Measurements from ENCODE around the gene MYO16. TPM values are rescaled to one million over a fixed set of nuclear protein-coding genes. Genes with fewer than 3 reads are reported as not detected.
"Not testable (repeated sequence)": the region's sequence is repeated elsewhere in the genome, so short reads cannot be mapped to it uniquely, and the experiment has no call there.

Gene MYO16
- total RNA-seq, 1 experiment from 2014 or later = 0.10 TPM

DNA sequence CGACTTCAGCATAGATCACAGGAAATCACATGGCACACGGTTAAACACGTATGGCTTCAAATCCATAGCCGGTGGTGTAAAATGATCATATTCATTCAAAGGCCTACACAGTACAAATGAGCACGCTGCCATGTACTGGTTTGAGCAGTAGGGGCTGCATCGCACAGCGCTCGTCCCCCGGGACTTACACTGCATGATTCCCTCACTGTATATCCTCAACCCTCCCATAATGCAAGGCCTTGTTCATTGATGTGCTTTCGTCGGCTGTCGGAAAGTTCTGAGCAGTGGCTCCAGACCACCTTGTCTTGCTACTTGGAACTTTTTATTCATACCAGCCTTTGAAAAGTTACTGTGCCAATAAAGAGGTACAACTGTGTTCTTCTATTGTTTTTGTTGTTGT, 578.2 kb downstream of the MYO16 start:
- no peak for DNase-seq (ENCODE audit: extremely low read depth, low read depth)

GRCh38 chr13:109208522-109208921, 579.1 kb downstream of the MYO16 start:
- no peak for DNase-seq (ENCODE audit: extremely low read depth, low read depth)

DNA sequence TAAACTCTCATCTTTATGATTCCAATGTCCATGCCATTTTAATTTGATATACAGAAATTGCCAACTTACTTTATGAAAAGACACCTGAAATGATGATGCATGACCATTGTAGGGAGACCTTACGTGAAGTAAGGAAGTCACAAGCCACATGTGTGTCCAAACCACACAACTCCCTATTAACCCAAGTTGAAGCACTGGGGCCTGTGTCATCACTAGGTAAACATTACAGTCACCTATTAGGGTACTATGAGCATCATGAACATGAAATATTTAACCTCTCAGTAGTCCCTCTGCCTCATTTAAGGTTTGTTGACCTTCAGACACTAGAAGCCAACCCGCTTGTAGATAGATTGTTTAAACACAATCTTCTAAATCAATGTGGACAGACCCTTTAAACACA, 580.1 kb downstream of the MYO16 start:
- no peak for DNase-seq (ENCODE audit: extremely low read depth, low read depth)

GRCh38 chr13:109211616-109212015, 582.2 kb downstream of the MYO16 start:
- no peak for DNase-seq (ENCODE audit: extremely low read depth, low read depth)

DNA sequence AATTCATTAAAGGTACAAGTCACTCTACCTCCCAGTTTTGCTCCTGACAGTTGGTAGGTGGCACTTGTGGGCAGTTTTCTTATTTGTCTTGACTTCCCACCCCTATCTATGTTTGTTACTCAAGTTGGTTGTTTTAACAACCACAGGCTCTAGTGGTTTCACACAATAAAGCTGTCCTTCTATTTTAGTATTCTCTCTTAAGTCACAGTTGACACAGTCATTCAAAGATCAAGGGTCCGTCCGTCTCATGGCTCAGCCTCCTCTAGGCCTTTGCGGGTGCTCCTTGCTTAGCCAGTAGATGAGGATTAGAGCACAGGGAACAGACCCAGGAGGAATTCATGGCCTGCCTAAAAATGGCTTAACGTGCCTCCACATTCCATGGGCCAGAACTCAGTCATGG, 583.2 kb downstream of the MYO16 start:
- DNase-seq (ENCODE audit: extremely low read depth, low read depth) = no peak

DNA sequence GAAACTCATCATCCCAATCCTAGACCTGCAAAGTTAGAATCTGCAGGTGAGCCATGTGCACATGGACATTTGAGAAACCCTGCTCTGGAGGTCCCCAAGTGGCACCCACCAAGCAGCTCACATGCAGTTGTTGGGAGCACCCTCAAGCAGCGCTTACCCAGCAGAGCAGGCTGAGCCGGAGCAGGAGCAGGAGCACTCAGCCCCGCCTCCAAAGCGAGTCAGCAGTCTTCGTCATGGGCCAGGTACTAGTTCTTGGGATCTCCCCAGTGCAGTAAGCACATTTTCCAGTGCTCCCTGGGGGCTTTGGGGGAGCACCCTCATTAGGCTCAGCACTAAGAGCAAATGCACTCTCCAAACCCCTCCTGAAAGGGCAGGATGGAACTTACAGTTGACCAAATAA, 584.3 kb downstream of the MYO16 start:
- DNase-seq (ENCODE audit: extremely low read depth, low read depth) = no peak

- DNase-seq (ENCODE audit: extremely low read depth, low read depth) = no peak
These were observed 585.0 kb downstream of the MYO16 start for GRCh38 chr13:109214393-109214792.

- DNase-seq (ENCODE audit: extremely low read depth, low read depth) = no peak
These were observed 586.0 kb downstream of the MYO16 start for GRCh38 chr13:109215377-109215776.

DNA sequence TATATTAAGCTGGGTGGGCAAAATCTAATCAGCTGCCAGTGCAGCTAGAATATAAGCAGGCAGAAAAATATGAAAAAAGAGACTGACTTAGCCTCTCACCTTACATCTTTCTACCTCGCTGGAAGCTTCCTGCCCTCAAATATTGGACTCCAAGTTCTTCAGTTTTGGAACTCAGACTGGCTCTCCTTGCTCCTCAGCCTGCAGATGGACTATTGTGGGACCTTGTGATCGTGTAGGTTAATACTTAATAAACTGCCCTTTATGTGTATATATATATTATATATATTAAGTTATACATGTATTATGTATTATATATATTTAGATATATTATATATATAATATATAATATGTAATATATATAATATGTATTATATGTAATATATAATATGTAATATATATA, 588.1 kb downstream of the MYO16 start:
- not testable (repeated sequence) for DNase-seq (ENCODE audit: extremely low read depth, low read depth)

DNA sequence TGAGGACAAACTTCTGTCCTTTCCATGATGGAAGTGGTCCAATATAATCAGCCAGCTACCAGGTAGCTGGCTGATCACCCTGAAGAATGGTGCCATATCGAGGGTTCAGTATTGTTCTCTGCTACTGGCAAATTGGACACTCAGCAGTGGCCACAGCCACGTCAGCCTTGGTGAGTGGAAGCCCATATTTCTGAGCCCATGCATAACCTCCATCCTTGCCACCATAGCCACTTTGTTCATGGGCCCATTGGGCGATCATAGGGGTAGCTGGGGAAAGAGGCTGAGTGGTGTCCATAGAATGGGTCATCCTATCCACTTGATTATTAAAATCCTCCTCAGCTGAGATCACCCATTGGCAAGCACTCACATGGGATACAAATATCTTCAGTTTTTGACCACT, 591.2 kb downstream of the MYO16 start:
- no peak for DNase-seq (ENCODE audit: extremely low read depth, low read depth)

DNA sequence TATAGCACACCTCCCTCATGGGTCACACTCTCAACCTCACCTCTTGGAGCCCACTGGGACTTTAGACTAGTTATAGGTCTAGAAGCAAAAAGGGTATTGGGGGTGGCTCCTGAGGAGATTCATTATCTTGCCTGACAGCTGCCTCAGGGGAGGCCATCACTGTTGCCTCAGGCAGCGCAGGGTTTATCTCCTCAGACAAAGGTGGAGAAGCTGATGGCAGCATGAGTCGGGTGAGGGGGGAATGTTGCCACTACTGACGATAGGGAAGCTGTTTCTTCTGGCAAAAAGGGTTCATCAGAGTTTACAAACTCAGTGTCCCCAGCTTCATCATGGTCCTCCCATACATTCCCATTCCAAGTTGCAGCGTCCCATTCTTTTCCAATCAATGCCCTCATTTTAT, 594.6 kb downstream of the MYO16 start:
- DNase-seq (ENCODE audit: extremely low read depth, low read depth) = no peak

- no peak for DNase-seq (ENCODE audit: extremely low read depth, low read depth)
These were observed 597.2 kb downstream of the MYO16 start for GRCh38 chr13:109226631-109227030.

DNA sequence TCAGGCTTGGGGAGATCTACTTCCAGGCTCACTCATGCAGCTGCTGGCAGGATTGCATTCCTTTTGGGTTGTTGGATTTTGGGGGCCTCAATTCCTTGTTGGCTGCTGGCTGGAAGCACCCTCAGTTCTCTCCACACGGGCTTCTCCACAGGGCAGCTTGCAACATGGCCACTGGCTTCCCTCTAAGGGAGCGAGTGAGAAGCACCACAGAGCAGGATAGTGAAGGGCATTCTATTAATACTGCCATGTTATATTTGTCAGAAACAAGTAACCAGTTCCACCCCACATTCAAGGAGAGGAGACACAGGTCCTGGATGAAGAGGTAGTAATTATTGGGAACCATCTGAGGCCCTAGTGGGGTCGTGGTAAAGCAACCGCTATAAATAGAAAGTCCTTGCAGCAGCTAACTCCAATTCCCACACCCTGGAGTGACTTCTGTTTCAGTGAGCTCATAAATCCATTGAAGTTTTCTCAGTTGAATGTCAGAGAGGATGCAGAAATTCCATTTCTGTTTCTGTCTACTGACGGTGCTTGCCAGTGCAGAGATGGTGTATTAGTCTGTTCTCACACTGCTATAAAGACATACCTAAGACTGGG, 598.0 kb downstream of the MYO16 start:
- no peak for DNase-seq (ENCODE audit: extremely low read depth, low read depth)

GRCh38 chr13:109228211-109228610, 598.8 kb downstream of the MYO16 start:
- DNase-seq (ENCODE audit: extremely low read depth, low read depth) = no peak

- DNase-seq (ENCODE audit: extremely low read depth, low read depth) = no peak
These were observed 602.5 kb downstream of the MYO16 start for GRCh38 chr13:109231888-109232287.

DNA sequence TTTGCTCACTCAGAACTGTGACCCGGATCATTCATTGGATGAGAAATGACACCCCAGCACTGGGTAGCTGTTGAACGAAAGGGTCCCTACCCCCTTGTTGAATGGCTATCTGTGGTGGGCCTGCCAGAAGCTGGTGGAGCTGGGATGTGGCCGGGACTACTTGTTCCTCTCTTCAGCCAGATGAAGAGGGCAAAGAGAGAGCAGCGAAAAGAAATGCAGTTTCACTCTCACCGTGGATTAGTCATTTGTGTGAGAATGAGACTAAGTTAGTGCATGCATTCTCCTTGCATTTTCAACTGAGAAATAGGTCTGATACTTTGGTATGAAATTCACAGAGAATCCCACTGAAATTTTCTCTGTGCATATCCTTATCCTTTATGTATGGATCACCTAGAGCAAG, 603.9 kb downstream of the MYO16 start:
- DNase-seq (ENCODE audit: extremely low read depth, low read depth) = no peak

DNA sequence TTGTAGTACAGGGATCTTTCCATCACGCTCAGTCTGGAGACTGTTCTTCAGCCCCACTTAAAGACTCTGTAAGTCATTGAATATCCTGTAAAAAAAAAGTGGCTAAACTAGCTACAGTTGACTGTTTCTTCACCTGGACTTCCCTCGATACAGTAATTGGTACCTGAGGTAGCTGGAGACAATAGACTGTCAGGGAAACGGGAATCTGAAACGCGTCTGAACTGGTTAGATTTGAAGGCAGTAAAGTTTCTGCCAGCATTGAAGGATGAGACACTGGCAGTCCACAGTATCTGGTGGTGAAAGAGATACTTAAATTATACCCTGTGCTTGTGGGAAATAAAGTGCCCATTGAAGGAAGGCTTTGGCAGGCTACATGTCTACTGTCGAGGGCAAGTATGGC, 606.5 kb downstream of the MYO16 start:
- DNase-seq (ENCODE audit: extremely low read depth, low read depth) = no peak

DNA sequence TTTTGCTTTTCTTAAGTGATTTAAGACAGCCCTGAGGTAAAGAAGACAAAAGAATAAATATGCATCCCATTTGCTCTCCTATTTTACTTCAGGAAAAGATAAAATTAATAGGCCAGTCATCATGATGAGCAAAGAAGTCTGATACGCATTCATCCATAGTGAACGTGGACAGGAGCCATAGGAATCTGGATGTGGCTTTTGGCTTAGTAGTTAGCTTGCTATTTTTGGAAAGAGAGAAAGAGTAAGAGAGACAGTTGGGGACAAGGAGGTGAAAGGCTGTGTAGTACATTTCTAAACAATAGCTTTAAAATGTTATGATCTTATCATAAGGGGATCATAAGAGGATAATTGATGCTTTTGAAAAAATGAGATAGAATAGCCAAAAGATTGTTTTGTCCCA, 611.7 kb downstream of the MYO16 start:
- DNase-seq (ENCODE audit: extremely low read depth, low read depth) = no peak

GRCh38 chr13:109243311-109243951, 614.0 kb downstream of the MYO16 start:
- DNase-seq (ENCODE audit: extremely low read depth, low read depth) = peak; percentile 21

DNA sequence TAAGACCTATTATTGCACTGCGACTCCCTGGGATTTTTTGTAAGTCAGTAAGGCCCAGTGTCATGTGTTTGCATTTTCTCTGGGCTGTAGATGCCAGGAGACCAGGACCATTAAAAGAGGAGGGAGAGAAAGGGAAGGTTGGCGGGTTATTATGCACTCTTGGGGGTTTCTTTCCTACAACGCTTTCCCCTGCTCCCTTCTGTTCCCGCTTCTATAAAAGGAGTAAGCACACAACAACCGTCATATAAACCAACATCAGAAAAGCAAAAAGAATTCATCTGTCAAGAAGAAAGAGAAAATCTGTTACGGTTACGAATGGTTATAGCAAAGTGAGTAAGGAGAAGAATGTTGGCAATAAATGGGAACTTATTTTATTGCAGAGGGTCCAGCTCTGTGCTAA, 615.2 kb downstream of the MYO16 start:
- DNase-seq (ENCODE audit: extremely low read depth, low read depth) = no peak

DNA sequence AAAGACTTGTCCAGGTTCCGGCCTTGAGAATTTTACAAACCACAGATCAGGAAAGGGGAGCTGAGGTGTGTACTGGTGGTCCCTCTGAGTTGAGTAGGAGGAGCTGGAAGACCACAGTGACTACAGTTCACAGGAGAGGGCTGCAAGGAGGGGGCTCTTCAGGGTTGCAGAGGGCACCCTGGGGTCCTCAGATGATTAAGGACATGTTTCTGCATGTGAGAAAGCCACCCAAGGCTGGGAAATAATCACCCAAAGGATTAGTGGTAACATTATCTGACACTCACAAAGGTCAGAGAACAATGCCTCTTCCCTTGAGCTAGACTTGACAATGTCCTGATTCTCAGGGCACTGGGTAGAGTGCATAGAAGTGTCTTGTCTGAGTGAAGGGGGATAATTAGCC, 616.6 kb downstream of the MYO16 start:
- DNase-seq (ENCODE audit: extremely low read depth, low read depth) = no peak

DNA sequence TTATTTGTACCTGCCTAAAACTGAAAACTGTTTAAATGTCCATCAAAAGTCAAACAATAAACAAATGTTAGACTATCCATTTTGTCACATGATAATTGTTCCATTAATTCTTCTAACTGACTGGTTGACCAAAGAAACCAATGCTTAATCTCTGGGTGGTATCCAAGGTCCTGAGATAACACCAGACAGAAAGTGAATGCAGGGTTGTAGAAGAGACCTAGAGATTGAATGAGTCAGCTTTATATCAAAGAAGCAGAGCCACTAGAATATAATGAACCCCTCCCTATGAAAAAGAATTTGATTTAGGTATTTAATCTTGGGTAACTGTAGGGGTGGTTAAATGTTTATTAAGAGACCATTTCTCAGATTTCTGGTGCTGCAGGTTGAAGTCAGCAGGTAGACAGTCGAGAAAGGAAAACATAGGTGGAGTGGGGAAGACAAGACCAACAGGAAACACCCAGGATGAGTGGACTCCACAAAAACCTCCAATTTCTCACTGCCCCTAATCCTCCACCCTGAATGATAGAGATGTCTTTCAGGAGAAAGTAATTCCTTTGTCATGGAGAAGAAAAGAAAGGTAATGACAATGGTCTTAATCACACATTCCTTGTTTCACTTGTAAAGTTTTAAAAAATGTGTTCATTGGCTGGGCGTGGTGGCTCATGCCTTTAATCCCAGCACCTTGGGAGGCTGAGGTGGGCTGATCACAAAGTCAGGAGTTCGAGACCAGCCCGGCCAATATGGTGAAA, 620.5 kb downstream of the MYO16 start:
- DNase-seq (ENCODE audit: extremely low read depth, low read depth) = no peak

Measured in NCI-H460 (cell line).